Activated naive CD8-positive, alpha-beta T cell treated with anti-CD3 and anti-CD28 coated beads, Interleukin-2, amount 50 U/mL, for 24 hours (primary cell): ENCODE data around the gene DYNLT2.
A peak's percentile ranks its signal among the peaks of the same experiment; 100 is the strongest.
"Not testable (repeated sequence)": the region's sequence is repeated elsewhere in the genome, so short reads cannot be mapped to it uniquely, and the experiment has no call there.

Experiments
- ATAC-seq: fragments of 150-1000 bp; cut with Tn5 transposase; one replicate; pipeline ENCODE4 v1.10.0; 2021
- DNase-seq: peaks from one replicate; pipeline ENCODE4 v3.0.0; 2021
- H3K27ac Mint-ChIP-seq: one replicate; pipeline ENCODE4 v1.8.0; 2021; ENCODE audit warnings: mild to moderate bottlenecking, mixed read lengths
- H3K27me3 Mint-ChIP-seq: one replicate; pipeline ENCODE4 v1.8.0; 2021; ENCODE audit warnings: mixed read lengths
- H3K36me3 Mint-ChIP-seq: one replicate; pipeline ENCODE4 v1.8.0; 2021; ENCODE audit warnings: low read depth, mixed read lengths
- H3K4me1 Mint-ChIP-seq: one replicate; pipeline ENCODE4 v1.8.0; 2021; ENCODE audit warnings: mixed read lengths
- H3K4me3 Mint-ChIP-seq: one replicate; pipeline ENCODE4 v1.8.0; 2021; ENCODE audit warnings: mild to moderate bottlenecking, moderate library complexity, mixed read lengths
- H3K9me3 Mint-ChIP-seq: one replicate; pipeline ENCODE4 v1.8.0; 2021; ENCODE audit warnings: mixed read lengths

Gene DYNLT2

DNA sequence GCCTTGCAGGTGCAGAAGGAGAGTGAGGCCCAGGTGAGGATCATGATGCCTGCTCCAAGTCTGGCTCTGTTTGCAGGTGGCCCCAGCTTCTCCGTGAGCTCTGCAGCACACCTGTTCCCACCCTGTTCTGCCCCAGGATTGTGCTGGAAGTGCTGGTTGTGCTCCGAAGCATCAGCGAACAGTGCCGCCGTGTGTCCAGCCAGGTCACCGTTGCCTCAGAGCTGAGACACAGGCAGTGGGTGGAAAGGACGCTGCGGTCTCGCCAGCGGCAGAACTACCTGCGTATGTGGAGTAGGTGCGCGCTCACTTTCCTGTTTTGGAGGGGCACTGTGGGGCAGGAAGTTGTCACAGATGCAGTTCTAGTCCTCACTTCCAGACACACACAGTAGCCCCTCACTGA lies 25.0 kb upstream of the DYNLT2 start:
- Mint-ChIP-seq H3K9me3 (no peaks in the 10 kb centered on the region), H3K4me1 (no peaks in the 10 kb centered on the region), H3K36me3 (peaks cover 15% of the 10 kb centered on the region), H3K27ac (no peak overlapping the region), H3K4me3 (no peak overlapping the region), H3K27me3 (no peaks in the 10 kb centered on the region)
- DNase-seq (no peak), ATAC-seq (no peak)

- no peaks in the 10 kb centered on the region for H3K9me3 Mint-ChIP-seq
- peaks cover 8% of the 10 kb centered on the region for H3K36me3 Mint-ChIP-seq
- no peaks in the 10 kb centered on the region for H3K27me3 Mint-ChIP-seq
- DNase-seq (no peak), ATAC-seq (no peak)
- H3K27ac Mint-ChIP-seq: no peak overlapping the region
- no peaks in the 10 kb centered on the region for H3K4me1 Mint-ChIP-seq
- no peak overlapping the region for H3K4me3 Mint-ChIP-seq
Measured at GRCh38 chr6:169775321-169775720, 23.9 kb upstream of the DYNLT2 start.

DNA sequence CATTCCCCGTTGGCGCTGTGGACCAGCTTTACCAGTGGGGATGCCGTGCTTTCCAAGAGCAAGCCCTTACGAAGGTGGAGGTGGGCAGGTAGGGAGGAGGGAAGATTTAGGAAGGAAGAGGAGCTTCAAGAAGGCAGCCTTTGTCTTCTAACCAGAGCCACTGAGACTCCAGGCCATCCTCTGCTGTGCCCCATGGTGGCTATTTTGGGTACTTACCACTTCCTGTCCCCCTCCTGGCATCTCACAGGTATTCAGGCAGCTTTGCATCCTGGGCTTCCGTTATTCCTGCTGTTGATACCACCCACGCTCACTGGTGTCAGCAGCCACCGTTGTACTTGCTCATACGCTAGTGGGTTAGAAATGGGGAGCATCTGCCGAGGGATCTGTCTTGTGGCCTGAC lies 23.0 kb upstream of the DYNLT2 start:
- no peaks in the 10 kb centered on the region for H3K9me3 Mint-ChIP-seq
- ATAC-seq: no peak
- H3K27ac Mint-ChIP-seq: no peak overlapping the region
- no peaks in the 10 kb centered on the region for H3K27me3 Mint-ChIP-seq
- peaks cover 7% of the 10 kb centered on the region for H3K36me3 Mint-ChIP-seq
- no peak overlapping the region for H3K4me3 Mint-ChIP-seq
- no peak for DNase-seq
- no peaks in the 10 kb centered on the region for H3K4me1 Mint-ChIP-seq

GRCh38 chr6:169766921-169767736 lies 15.8 kb upstream of the DYNLT2 start:
- Mint-ChIP-seq H3K36me3 (peaks cover 45% of the 10 kb centered on the region), H3K27me3 (no peaks in the 10 kb centered on the region), H3K4me1 (no peaks in the 10 kb centered on the region), H3K9me3 (no peaks in the 10 kb centered on the region), H3K27ac (no peak overlapping the region), H3K4me3 (no peak overlapping the region)
- no peak for ATAC-seq
- DNase-seq: no peak

GRCh38 chr6:169766232-169766631 lies 14.9 kb upstream of the DYNLT2 start:
- no peaks in the 10 kb centered on the region for H3K9me3 Mint-ChIP-seq
- ATAC-seq (no peak), DNase-seq (no peak)
- no peak overlapping the region for H3K27ac Mint-ChIP-seq
- no peaks in the 10 kb centered on the region for H3K27me3 Mint-ChIP-seq
- no peaks in the 10 kb centered on the region for H3K4me1 Mint-ChIP-seq
- H3K4me3 Mint-ChIP-seq: no peak overlapping the region
- H3K36me3 Mint-ChIP-seq: peaks cover 43% of the 10 kb centered on the region

DNA sequence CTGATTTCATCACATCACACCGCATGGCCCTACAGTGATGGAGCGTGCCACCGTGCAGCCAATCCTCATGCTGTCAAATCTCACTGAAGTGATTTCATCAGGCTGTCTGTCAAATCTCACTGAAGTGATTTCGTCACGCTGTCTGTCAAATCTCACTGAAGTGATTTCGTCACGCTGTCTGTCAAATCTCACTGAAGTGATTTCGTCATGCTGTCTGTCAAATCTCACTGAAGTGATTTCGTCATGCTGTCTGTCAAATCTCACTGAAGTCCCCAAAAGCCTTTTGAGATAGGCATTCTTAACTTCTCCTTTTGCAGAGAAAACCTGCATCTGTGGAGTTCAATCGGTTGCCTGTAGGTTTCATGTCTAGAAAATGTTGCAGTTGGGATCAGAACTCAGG lies 14.4 kb upstream of the DYNLT2 start:
- not testable (repeated sequence) for ATAC-seq, H3K4me1 Mint-ChIP-seq, H3K4me3 Mint-ChIP-seq, H3K9me3 Mint-ChIP-seq, H3K27ac Mint-ChIP-seq, H3K27me3 Mint-ChIP-seq, DNase-seq
- H3K36me3 Mint-ChIP-seq: peaks cover 43% of the 10 kb centered on the region

DNA sequence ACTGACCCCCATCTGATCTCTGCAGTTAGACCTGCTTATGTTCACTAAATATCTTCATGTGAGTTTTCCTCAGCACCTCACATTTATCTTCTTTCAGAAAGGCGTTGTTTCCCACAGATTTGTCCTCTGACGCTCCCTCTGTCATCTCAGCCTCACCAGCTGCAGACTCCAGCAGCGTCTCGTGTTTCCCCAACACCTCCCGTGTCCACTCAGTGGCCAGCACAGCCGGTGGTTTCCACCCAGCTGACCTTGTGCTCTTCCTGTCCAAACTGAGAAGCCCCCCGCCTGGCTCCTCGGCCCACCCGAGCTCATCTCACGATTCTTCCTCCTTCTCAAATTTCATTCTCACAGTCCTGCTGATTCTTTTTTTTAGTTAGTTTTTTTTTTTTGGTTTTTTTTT lies 12.5 kb upstream of the DYNLT2 start:
- Mint-ChIP-seq H3K9me3 (no peaks in the 10 kb centered on the region), H3K4me3 (no peak overlapping the region), H3K27me3 (no peaks in the 10 kb centered on the region), H3K4me1 (no peaks in the 10 kb centered on the region), H3K36me3 (peaks cover 55% of the 10 kb centered on the region), H3K27ac (no peak overlapping the region)
- DNase-seq (no peak), ATAC-seq (no peak)

- ATAC-seq (no peak), DNase-seq (no peak)
- Mint-ChIP-seq H3K4me1 (no peaks in the 10 kb centered on the region), H3K27ac (no peak overlapping the region), H3K4me3 (no peak overlapping the region), H3K9me3 (no peaks in the 10 kb centered on the region), H3K27me3 (no peaks in the 10 kb centered on the region), H3K36me3 (peaks cover 53% of the 10 kb centered on the region)
Measured at GRCh38 chr6:169763308-169763707, 11.9 kb upstream of the DYNLT2 start.

DNA sequence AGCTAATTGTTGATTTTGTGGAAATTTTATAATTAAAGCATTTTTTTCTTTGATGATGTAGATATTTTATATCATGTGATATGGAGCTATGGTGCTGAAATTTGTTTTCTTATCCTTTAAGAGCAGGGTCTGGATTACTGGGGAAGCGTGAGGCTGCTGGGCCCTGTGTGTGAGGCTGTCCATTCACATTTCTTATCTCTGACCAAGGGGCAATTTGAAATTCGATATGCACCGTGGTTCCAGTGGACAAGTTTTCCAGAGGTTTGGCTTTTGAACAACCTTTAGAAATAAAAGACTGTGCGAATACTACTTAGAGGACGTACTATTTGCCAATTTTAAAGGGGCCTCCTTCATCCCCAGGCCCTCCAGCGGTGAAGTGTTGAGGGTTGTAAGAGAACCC lies 3.8 kb upstream of the DYNLT2 start:
- H3K4me3 Mint-ChIP-seq: no peak overlapping the region
- peaks cover 24% of the 10 kb centered on the region for H3K36me3 Mint-ChIP-seq
- no peak for DNase-seq

DNA sequence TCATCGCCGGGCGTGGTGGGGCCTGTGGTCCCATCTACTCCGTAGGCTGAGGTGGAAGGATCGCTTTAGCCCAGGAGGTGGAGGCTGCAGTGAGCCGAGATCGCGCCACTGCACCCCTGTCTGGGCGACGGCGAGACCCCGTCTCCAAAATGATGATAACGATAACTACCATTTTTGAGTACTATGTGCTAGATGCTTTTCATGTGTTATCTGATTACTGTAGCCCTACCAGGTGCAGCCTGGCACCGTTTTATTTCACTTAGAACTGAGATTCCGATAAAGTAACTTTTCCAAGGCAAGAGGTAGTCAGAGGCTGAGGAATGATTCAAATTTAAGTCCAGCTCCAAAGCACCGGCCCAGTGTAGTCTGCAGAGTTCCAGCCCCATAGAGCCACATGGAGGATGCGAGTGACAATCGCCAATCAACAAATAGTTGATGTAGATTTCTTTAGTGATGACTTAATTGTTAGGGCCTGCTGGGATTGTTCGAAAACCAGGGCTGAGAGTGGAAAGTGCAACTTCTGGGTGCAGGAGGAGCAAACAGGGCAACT lies 777 bp upstream of the DYNLT2 start:
- H3K27ac Mint-ChIP-seq: peak overlapping the region; percentile 99
- no peak for ATAC-seq
- peaks cover 3% of the 10 kb centered on the region for H3K9me3 Mint-ChIP-seq
- no peaks in the 10 kb centered on the region for H3K27me3 Mint-ChIP-seq
- DNase-seq: peak; percentile 14
- H3K36me3 Mint-ChIP-seq: peaks cover 23% of the 10 kb centered on the region
- H3K4me1 Mint-ChIP-seq: peaks cover 27% of the 10 kb centered on the region
- H3K4me3 Mint-ChIP-seq: peak overlapping the region; percentile 98

More for the DNA sequence above, 3.8 kb upstream of the DYNLT2 start:
- Mint-ChIP-seq H3K4me1 (peaks cover 18% of the 10 kb centered on the region), H3K27me3 (no peaks in the 10 kb centered on the region), H3K27ac (no peak overlapping the region), H3K9me3 (no peaks in the 10 kb centered on the region)
- no peak for ATAC-seq

- no peak overlapping the region for H3K27ac Mint-ChIP-seq
- DNase-seq (no peak), ATAC-seq (no peak)
- no peaks in the 10 kb centered on the region for H3K27me3 Mint-ChIP-seq
- H3K9me3 Mint-ChIP-seq: peaks cover 10% of the 10 kb centered on the region
- H3K36me3 Mint-ChIP-seq: peaks cover 19% of the 10 kb centered on the region
- H3K4me3 Mint-ChIP-seq: no peak overlapping the region
- peaks cover 12% of the 10 kb centered on the region for H3K4me1 Mint-ChIP-seq
Measured at GRCh38 chr6:169746556-169746955, 4.8 kb downstream of the DYNLT2 start.

- no peak overlapping the region for H3K27ac Mint-ChIP-seq
- ATAC-seq (no peak), DNase-seq (no peak)
- H3K9me3 Mint-ChIP-seq: peaks cover 10% of the 10 kb centered on the region
- H3K36me3 Mint-ChIP-seq: peaks cover 19% of the 10 kb centered on the region
- H3K4me1 Mint-ChIP-seq: peaks cover 12% of the 10 kb centered on the region
- H3K27me3 Mint-ChIP-seq: no peaks in the 10 kb centered on the region
- no peak overlapping the region for H3K4me3 Mint-ChIP-seq
Measured at GRCh38 chr6:169745405-169745804, 6.0 kb downstream of the DYNLT2 start.

DNA sequence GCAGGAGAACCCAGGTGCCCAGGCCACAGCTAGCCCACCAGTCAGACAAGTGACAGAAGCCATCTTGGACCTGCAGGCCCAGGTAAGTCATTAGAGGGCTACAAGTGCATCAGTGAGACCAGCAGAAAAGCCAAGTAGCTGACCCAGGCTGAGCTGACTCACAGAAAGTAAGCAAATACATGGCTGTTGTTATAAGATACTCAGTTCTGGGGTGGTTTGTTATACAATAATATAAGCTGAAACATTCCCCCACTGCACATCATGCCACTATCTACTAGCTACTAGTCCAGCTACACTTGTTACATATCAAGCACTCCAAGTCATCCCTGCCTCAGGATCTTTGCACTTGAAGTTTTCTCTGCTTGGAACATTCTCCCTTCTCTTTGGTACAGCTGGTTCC lies 10.0 kb downstream of the DYNLT2 start:
- peaks cover 5% of the 10 kb centered on the region for H3K27me3 Mint-ChIP-seq
- H3K36me3 Mint-ChIP-seq: no peaks in the 10 kb centered on the region
- H3K27ac Mint-ChIP-seq: no peak overlapping the region
- ATAC-seq (no peak), DNase-seq (no peak)
- H3K4me1 Mint-ChIP-seq: peaks cover 13% of the 10 kb centered on the region
- H3K9me3 Mint-ChIP-seq: peaks cover 7% of the 10 kb centered on the region
- H3K4me3 Mint-ChIP-seq: no peak overlapping the region

DNA sequence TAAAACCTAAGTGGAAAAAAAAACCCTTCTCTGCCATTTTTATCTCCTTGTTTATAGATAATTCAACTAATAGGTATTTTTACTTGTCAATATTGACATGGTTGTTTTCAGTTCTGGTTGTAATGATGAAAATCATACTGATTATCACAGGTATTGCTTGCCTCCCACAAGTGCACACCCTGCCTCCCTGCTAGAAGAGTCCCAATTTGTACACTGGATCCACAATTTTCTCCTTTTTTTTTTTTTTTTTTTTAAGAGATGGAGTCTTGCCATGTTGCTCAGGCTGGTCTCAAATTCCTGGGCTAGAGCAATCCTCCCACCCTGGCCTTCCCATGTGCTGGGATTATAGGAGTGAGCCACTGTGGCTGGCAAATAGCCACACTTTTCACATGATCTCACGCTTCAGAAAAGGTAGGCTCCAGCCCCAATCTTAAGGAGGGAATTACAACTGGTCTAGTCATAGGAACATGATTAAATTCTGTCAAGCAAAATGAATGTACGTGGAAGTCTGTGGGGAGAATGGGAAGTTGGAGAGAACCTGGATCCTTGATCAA lies 12.3 kb downstream of the DYNLT2 start:
- ATAC-seq: no peak
- Mint-ChIP-seq H3K4me3 (no peak overlapping the region), H3K4me1 (peaks cover 13% of the 10 kb centered on the region), H3K36me3 (no peaks in the 10 kb centered on the region), H3K27ac (no peak overlapping the region), H3K27me3 (peaks cover 18% of the 10 kb centered on the region), H3K9me3 (peaks cover 4% of the 10 kb centered on the region)
- no peak for DNase-seq

GRCh38 chr6:169738204-169738975 lies 13.0 kb downstream of the DYNLT2 start:
- H3K27me3 Mint-ChIP-seq: peaks cover 18% of the 10 kb centered on the region
- peaks cover 7% of the 10 kb centered on the region for H3K9me3 Mint-ChIP-seq
- ATAC-seq (peak; percentile 77), DNase-seq (peak; percentile 26)
- no peak overlapping the region for H3K4me3 Mint-ChIP-seq
- H3K4me1 Mint-ChIP-seq: peaks cover 13% of the 10 kb centered on the region
- no peaks in the 10 kb centered on the region for H3K36me3 Mint-ChIP-seq
- no peak overlapping the region for H3K27ac Mint-ChIP-seq
